ENCODE data around the gene RASSF8. TPM values are rescaled to one million over a fixed set of nuclear protein-coding genes. Genes with fewer than 3 reads are reported as not detected.

The RASSF8 gene, protein sequence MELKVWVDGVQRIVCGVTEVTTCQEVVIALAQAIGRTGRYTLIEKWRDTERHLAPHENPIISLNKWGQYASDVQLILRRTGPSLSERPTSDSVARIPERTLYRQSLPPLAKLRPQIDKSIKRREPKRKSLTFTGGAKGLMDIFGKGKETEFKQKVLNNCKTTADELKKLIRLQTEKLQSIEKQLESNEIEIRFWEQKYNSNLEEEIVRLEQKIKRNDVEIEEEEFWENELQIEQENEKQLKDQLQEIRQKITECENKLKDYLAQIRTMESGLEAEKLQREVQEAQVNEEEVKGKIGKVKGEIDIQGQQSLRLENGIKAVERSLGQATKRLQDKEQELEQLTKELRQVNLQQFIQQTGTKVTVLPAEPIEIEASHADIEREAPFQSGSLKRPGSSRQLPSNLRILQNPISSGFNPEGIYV
- 22.0 and 25.5 TPM in 2 replicates for polyA plus RNA-seq (2011; rRNA removed)
- polyA minus RNA-seq (2011; rRNA and poly(A)+ RNA removed), result 62.9 and 78.3 TPM in 2 replicates

DNA sequence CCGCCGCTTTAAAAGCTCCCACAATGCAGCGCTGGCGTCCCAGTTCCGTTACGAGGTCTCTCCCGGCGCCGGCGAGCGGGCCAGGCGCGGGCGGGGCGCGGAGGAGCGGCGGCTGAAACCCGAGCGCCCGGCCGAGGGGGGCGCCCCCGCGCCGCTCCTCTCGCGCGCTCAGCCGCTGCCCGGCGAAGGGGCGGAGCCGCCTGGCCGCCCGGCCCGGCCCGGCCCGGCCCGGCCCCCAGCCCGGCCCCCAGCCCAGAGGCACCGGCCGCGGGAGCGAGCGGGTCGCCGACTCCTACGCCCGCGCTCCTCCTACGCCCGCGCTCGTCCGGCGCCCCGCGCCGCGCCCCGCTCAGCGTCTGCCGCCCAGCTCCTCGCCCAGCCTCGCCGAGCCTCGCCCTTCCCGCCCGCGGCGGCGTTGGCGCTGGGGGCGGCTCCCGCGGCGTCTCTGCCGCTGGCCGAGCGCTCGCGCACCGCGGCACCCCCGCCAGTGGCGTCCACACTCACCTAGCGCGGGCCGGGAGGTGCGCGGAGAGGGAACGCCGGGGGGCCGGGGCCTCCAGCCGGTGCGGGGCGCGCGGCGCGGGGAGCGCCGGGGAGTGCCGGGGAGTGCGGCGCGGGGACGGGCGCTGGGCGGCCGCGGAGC, at the start of gene RASSF8:
RASSF8 (plus strand) TSS at position 255 of the 643 bp plus-strand sequence. CDS start 96,662 bp downstream, outside the sequence.
- H3K27me3 ChIP-seq (ENCODE audit: control insufficient read depth, insufficient read depth, low read length), result no peaks in the 10 kb centered on the region
- ChIA-PET POLR2A (interaction anchor here (1.0 to 1.7 kb wide), 4 partner anchors 36 to 571 kb away, joined by 3 to 6 read pairs (median 4); no protein-coding TSS in a partner anchor), CTCF (interaction anchor here (1.0 to 1.7 kb wide), 3 partner anchors 107 to 523 kb away, joined by 3 to 4 read pairs (median 3); no protein-coding TSS in a partner anchor)
- TF ChIP-seq CTCF (IDR thresholded peaks at IDR 0.05; ENCODE audit: low read depth, low read length), result no peak
- H3K9me3 ChIP-seq (ENCODE audit: control insufficient read depth, insufficient read depth, low read length), result no peaks in the 10 kb centered on the region
- H3K4me3 ChIP-seq (ENCODE audit: low read depth, low read length), result peak within 1 kb of the TSS; percentile 84
- peak; percentile 21 for DNase-seq (ENCODE audit: low read depth, low spot score)
- peak within 1 kb of the TSS; percentile 93 for H3K27ac ChIP-seq (ENCODE audit: low read depth, low read length)

DNA sequence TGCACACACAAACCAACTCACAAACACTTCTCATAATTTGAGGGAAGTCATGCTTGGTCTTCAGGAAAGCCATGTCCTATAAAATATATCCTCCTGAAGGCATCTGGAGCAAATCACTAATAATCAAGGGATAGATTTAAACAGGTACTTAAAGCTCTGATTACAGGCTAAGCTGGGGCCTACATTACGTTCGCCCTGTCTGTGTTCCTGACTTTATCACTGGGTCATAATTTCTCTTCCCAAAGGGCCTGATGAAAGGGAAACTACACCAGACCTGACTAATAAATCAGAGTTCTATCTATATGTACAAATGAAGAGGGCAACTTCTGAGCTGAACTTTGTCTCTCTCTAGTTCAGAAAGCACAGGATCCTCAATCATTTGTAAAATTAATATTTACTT, 43.9 kb upstream of the RASSF8 start:
- Histone ChIP-seq H3K9me3 (ENCODE audit: control insufficient read depth, insufficient read depth, low read length) (no peaks in the 10 kb centered on the region), H3K27me3 (ENCODE audit: control insufficient read depth, insufficient read depth, low read length) (no peaks in the 10 kb centered on the region), H3K4me3 (ENCODE audit: low read depth, low read length) (no peak overlapping the region), H3K27ac (ENCODE audit: low read depth, low read length) (no peak overlapping the region)
- DNase-seq (ENCODE audit: low read depth, low spot score), result no peak
- ChIA-PET POLR2A (no interaction called here), CTCF (no interaction called here)
- TF ChIP-seq CTCF (IDR thresholded peaks at IDR 0.05; ENCODE audit: low read depth, low read length), result no peak

DNA sequence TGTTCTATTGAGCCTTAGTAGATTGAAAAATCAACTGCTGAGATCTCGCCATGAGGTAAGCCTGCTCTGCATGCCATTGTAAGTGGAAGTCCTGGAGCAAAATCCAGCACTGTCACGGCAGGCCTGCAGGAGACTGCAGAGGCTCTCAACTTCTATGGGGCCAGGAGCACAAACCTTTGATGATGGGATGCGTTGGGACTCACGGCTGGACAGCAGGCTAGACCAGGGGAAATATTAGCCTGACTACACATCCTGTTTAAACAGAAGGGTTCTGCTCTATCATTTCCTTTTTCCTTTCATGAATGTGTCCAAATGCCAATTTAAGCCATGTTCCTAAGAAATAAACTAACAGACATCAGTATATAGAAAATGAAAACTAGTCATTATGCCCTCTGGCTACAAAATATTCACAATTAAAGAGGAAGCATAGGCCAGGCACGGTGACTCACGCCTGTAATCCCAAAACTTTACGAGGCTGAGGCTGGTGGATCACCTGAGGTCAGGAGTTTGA, 33.9 kb upstream of the RASSF8 start:
- no peak for DNase-seq (ENCODE audit: low read depth, low spot score)
- H3K4me3 ChIP-seq (ENCODE audit: low read depth, low read length), result no peak overlapping the region
- no peaks in the 10 kb centered on the region for H3K9me3 ChIP-seq (ENCODE audit: control insufficient read depth, insufficient read depth, low read length)
- H3K27ac ChIP-seq (ENCODE audit: low read depth, low read length), result no peak overlapping the region
- no peak for TF ChIP-seq CTCF (IDR thresholded peaks at IDR 0.05; ENCODE audit: low read depth, low read length)
- no peaks in the 10 kb centered on the region for H3K27me3 ChIP-seq (ENCODE audit: control insufficient read depth, insufficient read depth, low read length)
- POLR2A ChIA-PET, result no interaction called here
- CTCF ChIA-PET, result no interaction called here

GRCh38 chr12:25925064-25925463, 33.4 kb upstream of the RASSF8 start:
- H3K27ac ChIP-seq (ENCODE audit: low read depth, low read length), result no peak overlapping the region
- POLR2A ChIA-PET, result no interaction called here
- CTCF ChIA-PET, result no interaction called here

More at GRCh38 chr12:25925064-25925463, 33.4 kb upstream of the RASSF8 start:
- Histone ChIP-seq H3K9me3 (ENCODE audit: control insufficient read depth, insufficient read depth, low read length) (no peaks in the 10 kb centered on the region), H3K4me3 (ENCODE audit: low read depth, low read length) (no peak overlapping the region), H3K27me3 (ENCODE audit: control insufficient read depth, insufficient read depth, low read length) (no peaks in the 10 kb centered on the region)
- DNase-seq (ENCODE audit: low read depth, low spot score), result no peak
- TF ChIP-seq CTCF (IDR thresholded peaks at IDR 0.05; ENCODE audit: low read depth, low read length), result no peak

Data from AG04450 (cell line).